HG02759 (cell line): ENCODE results near the gene ABCC9.
"Not testable (repeated sequence)": the region's sequence is repeated elsewhere in the genome, so short reads cannot be mapped to it uniquely, and the experiment has no call there.

Experiments used
- ATAC-seq: cut with Tn5 transposase; IDR thresholded peaks from one replicate; pipeline ENCODE4 v1.9.1; 2021; ENCODE audit warnings: mild to moderate bottlenecking, moderate library complexity; ENCODE audit not compliant: unreplicated experiment

Gene ABCC9

GRCh38 chr12:21819236-21819635 is 122.0 kb downstream of the ABCC9 start:
- ATAC-seq: no peak

- ATAC-seq: no peak
Observed at GRCh38 chr12:21818627-21819026, 122.6 kb downstream of the ABCC9 start.

GRCh38 chr12:21815306-21816062 is 125.7 kb downstream of the ABCC9 start:
- ATAC-seq: no peak

- no peak for ATAC-seq
Observed at GRCh38 chr12:21814814-21815213, 126.4 kb downstream of the ABCC9 start.

GRCh38 chr12:21814327-21814726 is 126.9 kb downstream of the ABCC9 start:
- no peak for ATAC-seq

- no peak for ATAC-seq
Observed at GRCh38 chr12:21813751-21814150, 127.5 kb downstream of the ABCC9 start.

GRCh38 chr12:21813125-21813524 is 128.1 kb downstream of the ABCC9 start:
- ATAC-seq: no peak

GRCh38 chr12:21812340-21812739 is 128.9 kb downstream of the ABCC9 start:
- ATAC-seq: not testable (repeated sequence)

- ATAC-seq: no peak
Observed at GRCh38 chr12:21809100-21809499, 132.1 kb downstream of the ABCC9 start.

GRCh38 chr12:21806255-21806654 is 135.0 kb downstream of the ABCC9 start:
- ATAC-seq: no peak

- ATAC-seq: no peak
Observed at GRCh38 chr12:21801522-21802288, 139.5 kb downstream of the ABCC9 start.

- ATAC-seq: no peak
Observed at GRCh38 chr12:21800011-21800410, 141.2 kb downstream of the ABCC9 start.

- no peak for ATAC-seq
Observed at GRCh38 chr12:21797539-21797938, 143.7 kb downstream of the ABCC9 start.

- ATAC-seq: no peak
Observed at GRCh38 chr12:21795648-21796328, 145.4 kb downstream of the ABCC9 start.

- not testable (repeated sequence) for ATAC-seq
Observed at GRCh38 chr12:21794807-21795595, 146.2 kb downstream of the ABCC9 start.

- not testable (repeated sequence) for ATAC-seq
Observed at GRCh38 chr12:21789687-21790086, 151.5 kb downstream of the ABCC9 start.

- no peak for ATAC-seq
Observed at GRCh38 chr12:21788089-21788983, 152.9 kb downstream of the ABCC9 start.

GRCh38 chr12:21786041-21786531 is 155.1 kb downstream of the ABCC9 start:
- ATAC-seq: no peak

- ATAC-seq: not testable (repeated sequence)
Observed at GRCh38 chr12:21782723-21783122, 158.5 kb downstream of the ABCC9 start.

GRCh38 chr12:21780786-21781185 is 160.4 kb downstream of the ABCC9 start:
- ATAC-seq: no peak
